HG03521 (cell line): ENCODE measurements around the gene TRAFD1.
"Not testable (repeated sequence)": the region's sequence is repeated elsewhere in the genome, so short reads cannot be mapped to it uniquely, and the experiment has no call there.

Experiments
- ATAC-seq: cut with Tn5 transposase; IDR thresholded peaks from one replicate; pipeline ENCODE4 v1.9.1; 2021; ENCODE audit warnings: mild to moderate bottlenecking, moderate library complexity; ENCODE audit not compliant: unreplicated experiment

TRAFD1 gene

GRCh38 chr12:112125250-112125999 is at the start of gene TRAFD1:
Gene TRAFD1, plus strand, starts transcription at chr12:112125560. Its CDS starts 4,963 bp downstream, at chr12:112130523.
- peak; percentile 96 for ATAC-seq

- no peak for ATAC-seq
These were observed 38.1 kb upstream of the TRAFD1 start for GRCh38 chr12:112087055-112087850.

- ATAC-seq = no peak
These were observed 37.5 kb upstream of the TRAFD1 start for GRCh38 chr12:112087851-112088250.

DNA sequence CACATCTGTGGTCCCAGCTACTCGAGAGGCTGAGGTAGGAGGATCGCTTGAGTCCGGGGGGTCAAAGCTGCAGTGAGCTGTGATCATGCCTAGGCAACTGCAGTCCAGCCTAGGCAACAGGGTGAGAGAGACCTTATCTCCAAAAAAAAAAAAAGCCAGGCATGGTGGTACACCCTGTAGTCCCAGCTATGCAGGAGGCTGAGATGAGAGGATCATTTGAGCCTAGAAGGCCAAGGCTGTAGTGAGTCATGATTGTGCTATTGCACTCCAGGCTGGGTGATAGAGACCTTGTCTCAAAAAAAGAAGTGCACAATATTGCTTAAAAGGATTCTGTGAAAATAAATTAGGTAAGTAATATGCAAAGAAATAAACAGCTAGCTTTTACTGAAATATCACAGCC is 33.8 kb upstream of the TRAFD1 start:
- no peak for ATAC-seq

- no peak for ATAC-seq
These were observed 29.3 kb upstream of the TRAFD1 start for GRCh38 chr12:112096070-112096469.

- ATAC-seq = no peak
These were observed 28.7 kb upstream of the TRAFD1 start for GRCh38 chr12:112096667-112097066.

DNA sequence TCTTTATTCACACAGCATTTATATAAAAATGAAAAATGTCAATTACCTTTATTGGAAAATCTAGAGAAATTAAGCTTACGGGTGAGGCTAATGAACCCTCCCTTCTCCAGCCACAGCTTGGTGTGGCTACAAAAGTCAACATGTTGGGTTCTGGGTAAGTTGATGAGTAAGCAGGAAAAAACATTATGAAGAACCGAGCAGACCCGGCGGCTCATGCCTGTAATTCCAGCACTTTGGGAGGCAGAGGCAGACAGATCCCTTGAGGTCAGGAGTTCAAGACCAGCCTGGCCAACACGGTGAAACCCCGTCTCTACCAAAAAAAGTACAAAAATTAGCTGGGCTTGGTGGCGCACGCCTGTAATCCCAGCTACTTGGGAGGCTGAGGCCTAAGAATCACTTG is 27.7 kb upstream of the TRAFD1 start:
- no peak for ATAC-seq

- ATAC-seq = not testable (repeated sequence)
These were observed 24.9 kb upstream of the TRAFD1 start for GRCh38 chr12:112100500-112100899.

DNA sequence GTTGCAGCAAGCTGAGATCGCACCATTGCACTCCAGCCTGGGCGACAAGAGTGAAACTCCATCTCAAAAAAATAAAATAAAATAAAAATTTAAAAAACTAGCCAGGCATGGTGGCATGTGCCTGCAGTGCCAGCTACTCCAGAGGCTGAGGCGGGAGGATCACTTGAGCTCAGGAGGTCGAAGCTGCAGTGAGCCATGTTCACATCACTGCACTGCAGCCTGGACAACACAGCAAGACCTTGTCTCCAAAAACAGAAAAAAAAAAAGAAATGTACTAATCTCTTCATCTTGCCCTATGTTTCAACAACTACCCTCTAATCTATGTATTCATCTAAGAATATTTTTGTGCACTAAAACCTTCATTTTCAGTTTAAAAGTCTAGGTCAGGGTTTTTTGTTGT is 23.2 kb upstream of the TRAFD1 start:
- ATAC-seq = no peak

- ATAC-seq = not testable (repeated sequence)
These were observed 22.6 kb upstream of the TRAFD1 start for GRCh38 chr12:112102746-112103145.

DNA sequence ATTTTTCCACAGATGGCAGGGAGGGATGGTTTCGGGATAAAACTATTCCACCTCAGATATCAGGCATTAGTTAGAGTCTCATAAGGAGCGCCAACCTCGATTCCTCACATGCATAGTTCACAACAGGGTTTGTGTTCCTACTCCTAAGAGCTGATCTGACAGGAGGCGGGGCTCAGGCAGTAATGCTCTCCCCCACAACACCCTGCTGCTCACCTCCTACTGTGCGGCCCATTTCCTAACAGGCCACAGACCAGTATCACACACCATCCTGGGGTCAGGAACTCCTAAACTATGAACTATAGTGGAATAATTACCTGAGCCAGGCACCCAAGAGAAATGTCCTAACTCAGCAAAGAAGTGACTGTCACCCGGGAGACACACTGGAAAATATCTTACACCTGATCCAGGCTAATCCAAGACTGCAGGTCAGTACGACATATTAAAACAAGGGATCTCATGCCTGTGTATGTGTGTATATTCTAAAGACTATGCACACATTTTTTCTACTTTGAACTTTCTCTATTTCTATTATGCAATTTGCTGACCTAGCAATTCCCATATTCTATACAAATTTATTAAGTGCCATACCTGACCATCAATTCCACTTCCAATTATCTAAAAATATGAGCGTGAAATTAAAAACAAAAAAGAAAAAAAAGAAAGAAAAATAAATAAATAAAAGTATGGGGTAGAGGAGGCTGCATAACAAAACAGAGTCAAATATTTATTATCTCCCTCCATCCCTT is 21.4 kb upstream of the TRAFD1 start:
- ATAC-seq = no peak

DNA sequence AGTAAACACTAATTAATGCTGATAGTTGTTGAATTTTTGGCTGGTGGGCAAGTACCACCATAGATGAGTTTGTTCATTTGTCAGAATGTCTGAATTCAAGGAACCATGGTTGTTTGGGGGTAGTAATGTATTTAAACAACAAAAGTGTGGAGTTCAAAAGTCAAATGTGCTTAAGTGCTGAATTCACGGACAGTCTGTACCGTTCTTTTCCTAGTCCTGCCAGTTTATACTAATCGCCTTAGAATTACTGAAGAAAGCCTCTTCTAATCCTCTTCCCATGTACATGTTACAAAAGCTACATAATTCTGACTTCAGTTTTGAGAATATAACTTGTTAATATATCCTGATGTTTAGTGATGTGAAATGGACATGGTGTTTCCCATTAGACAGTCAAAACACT is 19.5 kb upstream of the TRAFD1 start:
- ATAC-seq = no peak

DNA sequence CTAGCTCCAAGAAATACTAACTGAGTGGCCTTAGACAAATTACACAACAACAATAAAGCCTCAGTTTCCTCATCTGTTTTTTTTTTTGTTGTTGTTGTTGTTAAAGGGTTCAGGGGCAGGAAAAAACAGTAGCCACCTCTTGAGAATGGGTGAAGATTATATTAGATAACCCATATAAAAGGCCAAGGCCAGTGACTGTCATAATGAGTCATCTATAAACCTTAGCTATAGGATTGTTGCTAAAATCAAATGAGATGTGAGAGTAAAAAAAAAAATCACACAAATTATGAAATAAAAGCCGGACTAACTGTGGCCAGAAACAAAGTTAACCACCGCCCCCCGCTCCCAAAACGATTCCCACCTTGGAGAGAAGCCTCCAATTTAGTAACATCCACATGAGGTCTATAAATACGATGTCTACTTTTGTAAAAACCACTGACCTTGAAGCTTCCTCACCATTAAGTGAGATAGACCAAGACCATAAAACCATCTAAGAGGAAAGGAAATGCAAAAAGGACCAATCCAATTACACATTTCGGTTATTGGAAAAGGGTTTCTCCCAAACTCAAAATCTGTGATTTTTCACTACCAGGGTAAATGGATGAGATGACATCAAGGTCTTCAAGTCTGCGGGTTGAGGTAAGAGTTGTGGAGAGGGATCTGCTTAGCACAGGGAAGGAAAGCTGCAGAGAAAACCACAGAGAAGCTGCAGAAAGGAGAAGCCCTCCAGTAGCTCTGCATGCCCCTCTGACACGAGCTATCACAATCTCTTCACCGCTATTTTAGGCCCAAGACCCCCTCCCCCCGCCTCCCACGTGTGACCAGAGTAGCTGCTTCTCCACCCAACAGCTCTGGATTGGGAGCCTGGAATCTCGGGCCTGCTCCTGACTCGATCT is 17.8 kb upstream of the TRAFD1 start:
- ATAC-seq = peak; percentile 11

GRCh38 chr12:112108202-112109079 is 16.9 kb upstream of the TRAFD1 start, which contains the start of gene NAA25:
Gene NAA25, minus strand, starts transcription at chr12:112108783. Its CDS starts 10 bp downstream, at chr12:112108773.
- peak; percentile 59 for ATAC-seq

- not testable (repeated sequence) for ATAC-seq
These were observed 14.3 kb upstream of the TRAFD1 start for GRCh38 chr12:112110787-112111662.

DNA sequence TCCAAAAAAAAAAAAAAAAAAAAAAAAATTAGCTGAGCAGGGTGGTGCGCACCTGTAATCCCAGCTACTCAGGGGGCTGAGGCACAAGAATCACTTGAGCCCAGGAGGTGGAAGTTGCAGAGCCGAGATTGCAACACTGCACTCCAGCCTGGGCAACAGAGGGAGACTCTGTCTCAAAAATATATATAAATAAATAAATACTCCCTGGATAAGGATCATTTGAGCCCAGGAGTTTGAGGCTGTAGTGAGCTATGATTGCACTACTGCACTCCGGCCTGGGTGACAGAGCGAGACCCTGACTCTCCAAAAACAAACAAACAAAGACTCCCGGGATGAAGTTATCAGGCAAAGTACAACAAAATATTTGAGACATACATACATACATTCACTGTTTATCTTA is 13.4 kb upstream of the TRAFD1 start:
- no peak for ATAC-seq

- ATAC-seq = no peak
These were observed 12.8 kb upstream of the TRAFD1 start for GRCh38 chr12:112112409-112113133.
